Pancreas (tissue), 10 donors: Measurements from ENCODE around the gene APLN. TPM values are rescaled to one million over a fixed set of nuclear protein-coding genes. Genes with fewer than 3 reads are reported as not detected.
A peak's percentile ranks its signal among the peaks of the same experiment; 100 is the strongest.

Experiments
- ATAC-seq, 4 donors: fragments of 200-7000 bp; cut with Tn5 transposase; one replicate each; pipeline versions ENCODE4 v1.8.0 to v1.9.1; 2020; ENCODE audit warnings: mild to moderate bottlenecking in 4 of 4, moderate library complexity in 4 of 4
- DNase-seq, 6 donors: peaks; one replicate each; pipeline ENCODE4 v3.0.0-alpha.2; 2020
- FAIRE-seq: peaks from 2 replicates; lab custom pipeline; 2012; peaks lifted over from hg19 to GRCh38; lab: Jason Lieb, UNC
- H3K27ac ChIP-seq, 4 donors: fragments of 200-600 bp; sonication (generic); 1 replicate in 3 of 4; 2 replicates in 1 of 4; pipeline versions ENCODE4 v1.5.0 to v1.8.0; 2020
- H3K27me3 ChIP-seq, 4 donors: fragments of 200-600 bp; one replicate each; pipeline ENCODE4 v1.8.0; 2021
- H3K36me3 ChIP-seq, 3 donors: fragments of 200-600 bp; sonication (generic) in 1 of 3; one replicate each; pipeline versions ENCODE4 v1.5.0 to v1.8.0; 2020 to 2021
- H3K4me1 ChIP-seq, 3 donors: fragments of 200-600 bp; one replicate each; pipeline ENCODE4 v1.8.0; 2021
- H3K4me3 ChIP-seq, 4 donors: fragments of 200-600 bp; sonication (generic) in 2 of 4; one replicate each; pipeline versions ENCODE4 v1.5.0 to v1.8.0; 2020 to 2021
- H3K9me3 ChIP-seq, 4 donors: fragments of 200-600 bp; one replicate each; pipeline ENCODE4 v1.8.0; 2021
- WGBS, 2 donors: extraction: QIAGEN DNeasy Blood & Tissue Kit; methylation state at CpG; one replicate each; pipeline ENCODE4 v1.1.7; 2013; 5-methylcytosine and 5-hydroxymethylcytosine counted together
- intact Hi-C, 3 donors: fragments of 100-400 bp; cut with DNase I; formaldehyde crosslinking; loops; one replicate each; pipeline versions ENCODE4 v1.11.1 to v1.14.2; 2022
- polyA plus RNA-seq, 2 donors: library from polyadenylated mRNA; stranded (reverse); fragments of 200-250 nt; gene quantifications; one replicate each; pipeline ENCODE4 v1.2.3, GENCODE V29; 2013
- total RNA-seq, 6 donors: library from RNA; stranded (reverse); fragmentation: NEBNext Ultra II Directional in 4 of 6; extraction: Animal tissue kit (Norgen Biotek cat#: 25700) in 4 of 6; gene quantifications; one replicate each; pipeline versions ENCODE4 v1.2.1 to v1.2.4, GENCODE V29; 2021 to 2023
- TF ChIP-seq, protein P1 (sequence below), 4 donors: fragments of 200-600 bp; sonication (generic) in 3 of 4; IDR thresholded peaks; one replicate each; pipeline versions ENCODE4 v1.5.0 to v1.8.0; 2021; ENCODE audit warnings: antibody characterized with exemption in 4 of 4
- donor health status: healthy with polysubstance abuse.
- donor health status: DM: no; HTN: no; CAD: no; lungs with moderate emphysema.
- donor health status: DM: no; HTN: no; CAD: no.
- donor health status: control.
- donor health status: control.
- donor health status: Bipolar disorder and iron deficiency.
- donor health status: DM: yes; HTN: yes; CAD: no.
- donor health status: DM: no; HTN: no; CAD: no.
- donor health status: DM: no; HTN: no; CAD: no.
- donor health status: DM: yes; HTN: yes; CAD: no.

APLN gene
- under 1 TPM in 5 of 6 donors, not detected in 1; 0.09 to 0.61 (median 0.23) TPM for total RNA-seq
- under 1 TPM; 0.19 TPM for polyA plus RNA-seq

- no peak for FAIRE-seq
- H3K27me3 ChIP-seq, result peaks cover 0 to 3% (median 0%) of the 10 kb centered on the region in 4 donors
- 1 to 30% methylated on average over 55 to 66 of the region's 67 CpGs for WGBS, 2 donors
- no peaks in the 10 kb centered on the region for H3K4me1 ChIP-seq
- peak in 3 of 6 donors; percentile 46 to 74 (median 64) for DNase-seq
- no peaks in the 10 kb centered on the region for H3K36me3 ChIP-seq
- intact Hi-C loops, result no loop called here
- TF ChIP-seq, protein P1, sequence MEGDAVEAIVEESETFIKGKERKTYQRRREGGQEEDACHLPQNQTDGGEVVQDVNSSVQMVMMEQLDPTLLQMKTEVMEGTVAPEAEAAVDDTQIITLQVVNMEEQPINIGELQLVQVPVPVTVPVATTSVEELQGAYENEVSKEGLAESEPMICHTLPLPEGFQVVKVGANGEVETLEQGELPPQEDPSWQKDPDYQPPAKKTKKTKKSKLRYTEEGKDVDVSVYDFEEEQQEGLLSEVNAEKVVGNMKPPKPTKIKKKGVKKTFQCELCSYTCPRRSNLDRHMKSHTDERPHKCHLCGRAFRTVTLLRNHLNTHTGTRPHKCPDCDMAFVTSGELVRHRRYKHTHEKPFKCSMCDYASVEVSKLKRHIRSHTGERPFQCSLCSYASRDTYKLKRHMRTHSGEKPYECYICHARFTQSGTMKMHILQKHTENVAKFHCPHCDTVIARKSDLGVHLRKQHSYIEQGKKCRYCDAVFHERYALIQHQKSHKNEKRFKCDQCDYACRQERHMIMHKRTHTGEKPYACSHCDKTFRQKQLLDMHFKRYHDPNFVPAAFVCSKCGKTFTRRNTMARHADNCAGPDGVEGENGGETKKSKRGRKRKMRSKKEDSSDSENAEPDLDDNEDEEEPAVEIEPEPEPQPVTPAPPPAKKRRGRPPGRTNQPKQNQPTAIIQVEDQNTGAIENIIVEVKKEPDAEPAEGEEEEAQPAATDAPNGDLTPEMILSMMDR (IDR thresholded peaks at IDR 0.05), result no peak
- H3K4me3 ChIP-seq, result peak within 1 kb of the TSS in 3 of 4 donors; percentile 16 to 48 (median 31)
- no peaks in the 10 kb centered on the region for H3K9me3 ChIP-seq
- no peak within 1 kb of the TSS for H3K27ac ChIP-seq
- peak; percentile 67 to 83 (median 70) for ATAC-seq
Observed at GRCh38 chrX:129654652-129655546, at the start of gene APLN. APLN (minus strand) TSS chrX:129654956; CDS start chrX:129654630, 326 bp downstream.

GRCh38 chrX:129704491-129704890 lies 49.7 kb upstream of the APLN start:
- intact Hi-C loops, result no loop called here
- WGBS, 2 donors, result 58 to 78% methylated on average over 2 of the region's 2 CpGs
- no peak for FAIRE-seq

GRCh38 chrX:129701624-129702069 lies 46.9 kb upstream of the APLN start:
- intact Hi-C loops, result no loop called here
- ATAC-seq, result peak in 2 of 4 donors; percentile 35 to 57
- no peak overlapping the region for H3K27ac ChIP-seq
- no peaks in the 10 kb centered on the region for H3K27me3 ChIP-seq
- H3K36me3 ChIP-seq, result no peaks in the 10 kb centered on the region
- TF ChIP-seq, protein P1 (IDR thresholded peaks at IDR 0.05), result no peak
- FAIRE-seq, result no peak
- DNase-seq, result peak in 1 of 6 donors; percentile 7
- no peaks in the 10 kb centered on the region for H3K9me3 ChIP-seq
- WGBS, 2 donors, result 68 to 84% methylated on average over 8 of the region's 8 CpGs
- H3K4me3 ChIP-seq, result no peak overlapping the region
- no peaks in the 10 kb centered on the region for H3K4me1 ChIP-seq

More at GRCh38 chrX:129704491-129704890, 49.7 kb upstream of the APLN start:
- DNase-seq (no peak), ATAC-seq (no peak)
- Histone ChIP-seq H3K27me3 (peaks cover 0 to 7% (median 4%) of the 10 kb centered on the region in 4 donors), H3K27ac (no peak overlapping the region), H3K36me3 (no peaks in the 10 kb centered on the region), H3K4me3 (no peak overlapping the region), H3K4me1 (no peaks in the 10 kb centered on the region), H3K9me3 (no peaks in the 10 kb centered on the region)
- TF ChIP-seq, protein P1 (IDR thresholded peaks at IDR 0.05), result no peak

- no peaks in the 10 kb centered on the region for H3K36me3 ChIP-seq
- H3K4me1 ChIP-seq, result no peaks in the 10 kb centered on the region
- H3K27ac ChIP-seq, result no peak overlapping the region
- TF ChIP-seq, protein P1 (IDR thresholded peaks at IDR 0.05), result no peak
- no peaks in the 10 kb centered on the region for H3K9me3 ChIP-seq
- 76 to 86% methylated on average over 4 of the region's 4 CpGs for WGBS, 2 donors
- H3K4me3 ChIP-seq, result no peak overlapping the region
- DNase-seq (no peak), FAIRE-seq (no peak), ATAC-seq (no peak)
- intact Hi-C loops, result no loop called here
- no peaks in the 10 kb centered on the region for H3K27me3 ChIP-seq
Observed at GRCh38 chrX:129700536-129700935, 45.8 kb upstream of the APLN start.
